VCaP (cell line): Measurements from ENCODE around the gene ANO6.

ENCODE experiments used
- H3K27ac ChIP-seq: fragments of 450-650 bp; 2 replicates; pipeline ENCODE4 v1.5.1; 2017
- CTCF ChIP-seq: fragments of 450-650 bp; conservative IDR thresholded peaks from 2 replicates; pipeline ENCODE4 v1.5.1; 2017; ENCODE audit warnings: mild to moderate bottlenecking, moderate library complexity

The ANO6 gene

GRCh38 chr12:45342171-45342570, 126.3 kb downstream of the ANO6 start:
- TF ChIP-seq CTCF: no peak
- H3K27ac ChIP-seq: no peak overlapping the region

- no peak for TF ChIP-seq CTCF
Observed at GRCh38 chr12:45342848-45343247, 127.0 kb downstream of the ANO6 start.

GRCh38 chr12:45343269-45344051, 127.6 kb downstream of the ANO6 start:
- no peak overlapping the region for H3K27ac ChIP-seq
- no peak for TF ChIP-seq CTCF

More at GRCh38 chr12:45342848-45343247, 127.0 kb downstream of the ANO6 start:
- no peak overlapping the region for H3K27ac ChIP-seq

- H3K27ac ChIP-seq: no peak overlapping the region
- TF ChIP-seq CTCF: no peak
Observed at GRCh38 chr12:45348311-45348710, 132.4 kb downstream of the ANO6 start.

GRCh38 chr12:45348986-45349385, 133.1 kb downstream of the ANO6 start:
- no peak overlapping the region for H3K27ac ChIP-seq
- TF ChIP-seq CTCF: no peak

GRCh38 chr12:45349916-45350315, 134.0 kb downstream of the ANO6 start:
- TF ChIP-seq CTCF: no peak
- no peak overlapping the region for H3K27ac ChIP-seq

- no peak overlapping the region for H3K27ac ChIP-seq
- TF ChIP-seq CTCF: no peak
Observed at GRCh38 chr12:45350861-45351260, 135.0 kb downstream of the ANO6 start.
